NCI-H748 treated with DMSO at 0.1 percent for 48 hours (cell line): ENCODE results near the gene ZBTB39.
"Not testable (repeated sequence)": the region's sequence is repeated elsewhere in the genome, so short reads cannot be mapped to it uniquely, and the experiment has no call there.

Experiments used
- DNase-seq: peaks from one replicate; lab custom pipeline; 2025; lab: John Stamatoyannopoulos, UW

The ZBTB39 gene

DNA sequence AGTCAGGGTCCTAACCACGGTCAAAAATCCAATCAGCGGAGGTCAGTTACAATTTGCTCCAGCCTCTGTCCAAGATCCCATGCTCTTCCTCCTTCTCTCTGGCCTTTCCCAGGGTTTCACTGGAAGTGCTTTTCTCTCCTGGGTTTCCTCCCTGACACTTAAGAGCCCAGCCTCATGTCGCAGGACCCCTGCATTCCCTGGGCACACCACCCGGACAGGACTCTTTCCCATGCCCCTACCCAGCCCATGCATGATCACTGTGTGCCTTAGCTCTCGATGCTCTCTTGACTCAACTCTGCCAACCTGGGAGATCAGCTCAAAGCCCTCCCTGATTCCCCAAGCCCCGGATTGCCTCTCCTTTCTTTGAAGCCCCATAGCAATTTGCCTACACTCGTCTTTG, 25.4 kb upstream of the ZBTB39 start:
- no peak for DNase-seq

DNA sequence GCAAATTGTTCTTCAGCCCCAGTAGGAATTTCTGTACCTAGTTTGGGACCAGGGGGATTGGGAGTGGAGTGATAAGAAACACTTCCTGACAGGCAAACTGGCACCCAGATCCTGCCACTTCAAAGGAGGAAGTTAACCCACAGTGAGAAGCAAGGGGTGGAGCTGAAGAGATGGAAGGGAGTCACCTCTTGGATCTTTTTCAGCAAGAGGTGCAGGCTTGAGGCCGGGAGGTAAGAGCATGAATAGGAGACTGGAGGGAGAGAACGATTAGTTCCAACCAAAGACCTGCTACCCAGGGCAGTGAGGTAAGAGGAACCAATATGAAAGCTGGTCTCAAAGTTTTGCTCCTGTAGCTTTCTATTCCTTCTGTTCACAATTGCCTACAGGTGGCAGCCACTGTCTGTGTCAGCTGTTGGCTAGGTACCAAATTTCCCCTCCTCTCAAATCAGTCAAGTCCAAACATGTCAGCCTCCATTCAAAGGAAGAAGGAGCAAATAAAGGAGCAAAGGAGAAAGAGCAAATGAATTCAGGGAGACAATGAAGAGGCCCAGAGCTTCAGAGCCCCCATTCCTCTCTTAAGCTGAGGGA, 24.9 kb upstream of the ZBTB39 start:
- peak; percentile 34 for DNase-seq

- no peak for DNase-seq
These were observed 23.1 kb upstream of the ZBTB39 start for GRCh38 chr12:57029457-57029856.

DNA sequence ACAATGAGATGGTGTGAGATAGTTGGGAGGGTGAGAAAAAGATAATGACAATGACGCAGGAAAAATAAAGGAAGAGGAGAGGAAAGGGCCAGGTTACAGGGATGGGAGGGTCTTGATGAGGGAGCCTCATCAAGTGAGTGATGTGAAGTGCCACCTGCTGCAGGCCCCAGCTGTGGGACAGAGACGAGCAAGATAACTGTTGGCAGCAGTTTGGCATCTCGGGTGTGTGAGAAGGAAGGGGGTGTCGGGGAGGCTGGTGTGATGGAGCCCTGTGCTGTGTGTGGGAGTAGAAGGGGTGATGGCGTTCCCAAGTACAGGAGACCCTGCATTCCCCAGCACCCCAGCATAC, 21.4 kb upstream of the ZBTB39 start:
- no peak for DNase-seq

GRCh38 chr12:57027011-57027804, 20.9 kb upstream of the ZBTB39 start:
- no peak for DNase-seq

- no peak for DNase-seq
These were observed 18.9 kb upstream of the ZBTB39 start for GRCh38 chr12:57025196-57025595.

DNA sequence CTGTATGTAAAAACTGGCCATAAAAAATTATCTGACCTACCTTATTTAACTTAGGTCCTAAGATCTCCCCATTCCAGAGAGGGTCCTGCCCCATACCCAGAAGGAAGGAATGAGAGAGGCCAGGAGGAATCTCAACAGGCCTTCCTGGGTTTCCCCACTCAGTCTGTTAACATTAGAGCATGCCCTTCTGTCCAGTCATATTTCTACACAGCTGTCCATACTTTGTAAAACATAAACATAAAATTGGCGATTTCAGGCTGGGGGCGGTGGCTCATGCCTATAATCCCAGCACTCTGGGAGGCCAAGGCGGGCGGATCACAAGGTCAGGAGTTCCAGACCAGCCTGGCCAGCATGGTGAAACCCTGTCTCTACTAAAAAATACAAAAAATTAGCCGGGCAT, 16.0 kb upstream of the ZBTB39 start:
- not testable (repeated sequence) for DNase-seq

- no peak for DNase-seq
These were observed 13.8 kb upstream of the ZBTB39 start for GRCh38 chr12:57019983-57020719.

DNA sequence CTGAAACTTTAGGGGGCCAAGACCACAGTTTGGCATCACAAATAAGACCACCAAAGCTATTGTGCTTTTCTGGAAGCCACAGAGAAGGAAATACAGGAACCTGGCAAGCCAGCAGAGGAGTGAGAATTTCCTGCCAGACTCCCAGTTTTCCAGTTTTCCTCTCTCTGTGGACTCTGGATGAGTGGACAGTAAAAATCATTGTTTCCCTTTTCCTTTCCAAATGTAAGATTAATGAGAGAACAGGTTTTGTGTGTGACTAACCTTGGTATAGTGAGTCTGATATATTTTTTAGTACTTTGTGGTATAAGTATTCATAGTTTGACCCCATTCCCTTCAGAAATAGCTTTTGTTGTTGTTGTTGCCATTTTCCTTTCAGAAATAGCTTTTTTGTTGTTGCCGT, 12.6 kb upstream of the ZBTB39 start:
- no peak for DNase-seq

GRCh38 chr12:57018353-57018752, 12.0 kb upstream of the ZBTB39 start:
- DNase-seq, result not testable (repeated sequence)

GRCh38 chr12:57016348-57016747, 10.0 kb upstream of the ZBTB39 start, which contains the start of gene TAC3:
TAC3 (minus strand) TSS chr12:57016529; CDS start chr12:57015797, 732 bp downstream.
- no peak for DNase-seq

DNA sequence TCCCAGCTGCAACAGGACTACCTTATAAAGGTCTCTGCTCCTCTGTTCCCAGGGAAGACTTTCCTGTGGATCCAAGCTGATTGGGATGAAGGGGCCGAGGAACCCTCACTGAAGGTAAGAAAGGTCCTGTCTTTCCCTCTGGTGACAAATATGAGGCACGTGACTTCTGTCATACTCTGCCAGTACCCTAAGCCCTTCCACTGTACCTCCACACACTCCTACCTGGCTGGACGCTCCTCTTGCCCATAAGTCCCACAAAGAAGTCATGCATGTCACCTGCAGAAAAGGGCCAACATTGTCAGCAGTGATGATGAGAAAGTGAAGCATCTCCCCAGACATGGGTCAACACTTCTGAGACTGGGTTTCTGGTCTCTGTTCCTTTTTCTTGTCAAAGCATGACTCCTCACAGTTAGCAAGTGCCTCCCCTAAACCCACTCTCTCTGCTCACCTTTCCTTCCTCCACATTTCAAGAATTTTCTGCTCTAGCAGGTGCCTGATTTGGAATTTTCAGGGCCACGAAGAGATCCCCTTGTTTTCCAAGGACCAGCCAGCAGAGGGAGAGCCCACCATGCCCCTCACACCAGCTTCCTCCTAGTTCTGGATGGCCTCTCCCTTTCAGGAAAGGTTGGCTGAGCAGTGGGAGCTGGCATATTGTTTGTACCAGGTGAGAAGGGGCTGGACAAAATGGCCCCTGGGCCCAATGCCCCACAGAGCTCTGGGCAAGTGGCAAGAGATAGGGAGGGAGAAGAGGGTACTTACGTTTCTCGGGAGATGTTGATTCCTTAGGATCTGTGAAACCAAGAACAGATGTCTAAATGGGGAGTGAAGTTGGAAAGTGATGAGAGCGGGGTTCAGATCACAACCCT, 6.5 kb upstream of the ZBTB39 start:
- DNase-seq, result no peak

GRCh38 chr12:57011438-57012424, 5.4 kb upstream of the ZBTB39 start:
- no peak for DNase-seq

- DNase-seq, result no peak
These were observed 4.4 kb upstream of the ZBTB39 start for GRCh38 chr12:57010627-57011247.

DNA sequence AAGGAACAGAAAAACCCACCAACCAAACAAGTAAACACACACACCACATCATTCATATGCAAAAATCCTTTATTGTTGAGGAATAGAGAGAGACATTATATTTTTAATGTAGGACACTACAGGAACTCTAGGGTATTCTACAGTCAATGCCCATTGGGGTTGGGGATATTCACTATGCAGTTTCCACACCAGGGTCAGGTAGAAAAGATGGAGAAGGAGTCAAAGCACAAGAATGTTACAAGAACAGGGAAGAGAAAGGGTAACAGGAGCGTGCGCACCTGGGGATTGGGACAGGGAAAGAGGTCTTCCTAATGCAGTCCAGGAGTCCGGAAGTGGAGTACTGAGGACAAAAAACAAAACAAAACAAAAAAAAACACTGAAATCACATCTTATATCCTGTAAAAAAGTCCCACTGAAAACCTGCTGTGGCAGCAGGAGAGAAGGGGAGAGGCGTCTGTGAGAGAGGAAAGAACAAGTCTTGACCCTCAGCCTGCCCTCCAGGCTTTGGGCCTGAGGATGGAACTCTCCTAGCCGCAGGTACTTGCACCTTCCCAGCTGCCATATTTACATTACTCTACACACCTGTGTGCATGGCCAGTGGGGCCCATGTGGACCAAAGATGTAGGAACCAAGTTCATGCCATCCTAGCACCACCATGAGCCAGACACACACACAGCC, 3.7 kb upstream of the ZBTB39 start:
- DNase-seq, result no peak

DNA sequence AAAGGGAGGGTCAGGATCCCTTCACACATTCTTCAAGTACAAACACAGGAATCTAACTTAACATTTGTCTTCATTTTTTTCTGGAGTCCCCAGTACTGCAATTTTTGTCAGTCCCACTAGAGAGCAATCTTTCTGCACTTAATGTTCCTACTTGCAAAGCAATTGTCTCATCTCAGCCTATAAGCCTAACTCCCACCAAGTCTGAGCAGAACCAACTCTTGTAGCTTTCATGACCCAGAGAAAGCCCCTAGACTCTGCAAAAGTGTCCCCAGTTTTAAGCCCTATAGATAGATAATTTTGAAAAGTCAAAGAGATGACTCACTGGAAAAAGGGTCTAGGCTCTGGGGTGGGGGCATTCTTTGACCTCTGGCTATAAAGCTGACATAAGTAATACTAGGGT, 1.8 kb upstream of the ZBTB39 start:
- peak; percentile 66 for DNase-seq

GRCh38 chr12:57006809-57007475, 596 bp upstream of the ZBTB39 start:
- no peak for DNase-seq

DNA sequence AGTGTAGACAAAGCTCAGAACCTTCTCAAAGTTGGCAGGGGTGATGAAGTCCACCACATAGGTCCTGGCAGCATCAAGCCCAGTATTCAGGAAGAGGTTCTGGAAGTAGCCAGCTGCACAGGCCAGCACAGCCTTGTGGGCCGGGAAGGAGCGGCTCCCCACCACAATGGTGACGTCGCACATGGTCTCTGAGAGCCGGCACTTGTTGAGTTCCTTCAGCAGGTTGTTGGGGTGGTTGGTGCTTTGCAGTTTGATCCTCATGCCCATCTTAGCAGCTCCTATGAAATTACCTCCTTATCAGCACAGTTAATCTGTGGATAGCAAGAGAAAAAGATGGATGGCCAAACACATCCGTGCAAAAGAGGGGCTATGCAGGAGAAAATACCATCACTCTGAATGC, 1.7 kb downstream of the ZBTB39 start:
- DNase-seq, result no peak

GRCh38 chr12:57003395-57003794, 3.0 kb downstream of the ZBTB39 start:
- no peak for DNase-seq
